HCT116 (cell line): ENCODE measurements around the gene IGFN1. TPM values are rescaled to one million over a fixed set of nuclear protein-coding genes. Genes with fewer than 3 reads are reported as not detected.

Experiments used
- ATAC-seq: fragments of 200-7000 bp; cut with Tn5 transposase; 2 replicates; pipeline ENCODE4 v1.9.1; 2020; ENCODE audit warnings: mild to moderate bottlenecking, moderate library complexity
- BruUV-seq: library from RNA; stranded (reverse); fragments of 400-500 nt; replicated peaks from 2 replicates; lab custom pipeline; 2021; lab: Mats Ljungman, UMichigan
- CTCF ChIA-PET: fragments of 300-600 bp; sonication (Branson Sonifier 250); formaldehyde crosslinking; loops from one replicate; lab custom pipeline; 2021; ENCODE audit warnings: antibody characterized with exemption; lab: Charles Lee
- POLR2A ChIA-PET: fragments of 300-600, 350-600 bp; sonication (Branson Sonifier 250); formaldehyde crosslinking; loops from one replicate; lab custom pipeline; 2021; ENCODE audit warnings: antibody characterized with exemption; lab: Charles Lee
- RAD21 ChIA-PET, 2 experiments: fragments of 300-600 bp; sonication (Branson Sonifier 250); formaldehyde crosslinking; loops; one replicate each; lab custom pipeline; 2023; ENCODE audit warnings: low total read pairs in 2 of 2; ENCODE audit not compliant: uncharacterized antibody in 2 of 2, unreplicated experiment in 2 of 2, low non-redundant PET in 1 of 2; lab: Charles Lee
- DNase-seq: peaks from one replicate; pipeline ENCODE4 v3.0.0-alpha.2; 2010; ENCODE audit warnings: low read depth, low spot score
- H2AFZ ChIP-seq: fragments of 200-600 bp; shearing (Covaris generic), sonication (generic); 2 replicates; pipeline ENCODE4 v1.6.1; 2017; ENCODE audit warnings: low read depth, mixed run types, mixed read lengths, antibody characterized with exemption, low read length; ENCODE audit not compliant: poor library complexity, severe bottlenecking
- H3K27ac ChIP-seq: 2 replicates; pipeline ENCODE4 v1.5.1; 2012; ENCODE audit warnings: low read depth, low read length
- H3K27me3 ChIP-seq: fragments of 200-600 bp; sonication (generic); 2 replicates; pipeline ENCODE4 v1.6.1; 2016; ENCODE audit warnings: mixed run types, low read length, mixed read lengths; ENCODE audit not compliant: insufficient read depth
- H3K36me3 ChIP-seq, 2 experiments: fragments of 200-500 bp in 1 of 2; fragments of 200-600 bp in 1 of 2; sonication (Bioruptor generic) in 1 of 2; sonication (generic) in 1 of 2; 2 replicates each; pipeline versions ENCODE4 v1.5.1 to v1.6.1; 2014 to 2016; ENCODE audit warnings: low read length in 2 of 2, inconsistent platforms in 1 of 2, mixed read lengths in 1 of 2, mixed run types in 1 of 2; ENCODE audit not compliant: insufficient read depth in 2 of 2, control insufficient read depth in 1 of 2
- H3K4me1 ChIP-seq, 2 experiments: fragments of 200-600 bp in 1 of 2; sonication (generic) in 1 of 2; 2 replicates each; pipeline versions ENCODE4 v1.5.1 to v1.6.1; 2012 to 2017; ENCODE audit warnings: low read length in 2 of 2, inconsistent platforms in 1 of 2, mild to moderate bottlenecking in 1 of 2, mixed read lengths in 1 of 2, mixed run types in 1 of 2, moderate library complexity in 1 of 2; ENCODE audit not compliant: insufficient read depth in 2 of 2, control insufficient read depth in 1 of 2
- H3K4me2 ChIP-seq: fragments of 200-600 bp; sonication (generic); 2 replicates; pipeline ENCODE4 v1.6.1; 2017; ENCODE audit warnings: mixed run types, low read length, mixed read lengths
- H3K4me3 ChIP-seq, 2 experiments: fragments of 200-600 bp in 1 of 2; sonication (generic) in 1 of 2; replicated peaks in 1 of 2; 2 replicates each; pipeline ENCODE4 v1.5.1; 2011 to 2016; ENCODE audit warnings: low read length in 2 of 2, control low read depth in 1 of 2, low read depth in 1 of 2, mild to moderate bottlenecking in 1 of 2, mixed read lengths in 1 of 2, mixed run types in 1 of 2
- H3K79me2 ChIP-seq: fragments of 200-600 bp; sonication (generic); 2 replicates; pipeline ENCODE4 v1.6.1; 2017; ENCODE audit warnings: mild to moderate bottlenecking, mixed run types, low read length, moderate library complexity, mixed read lengths; ENCODE audit not compliant: insufficient read depth
- H3K9ac ChIP-seq: fragments of 200-600 bp; sonication (generic); 2 replicates; pipeline ENCODE4 v1.6.1; 2016; ENCODE audit warnings: low read length, mixed read lengths
- H3K9me2 ChIP-seq: fragments of 200-600 bp; sonication (generic), shearing (Covaris generic); 2 replicates; pipeline ENCODE4 v1.6.1; 2017; ENCODE audit warnings: mixed run types, mild to moderate bottlenecking, moderate library complexity; ENCODE audit not compliant: insufficient read depth
- H3K9me3 ChIP-seq, 2 experiments: fragments of 200-500 bp in 1 of 2; fragments of 200-600 bp in 1 of 2; sonication (Bioruptor generic) in 1 of 2; sonication (generic) in 1 of 2; 2 replicates each; pipeline ENCODE4 v1.6.1; 2014 to 2017; ENCODE audit warnings: low read length in 2 of 2, mixed read lengths in 2 of 2, inconsistent platforms in 1 of 2, low read depth in 1 of 2, mild to moderate bottlenecking in 1 of 2, mixed run types in 1 of 2, moderate library complexity in 1 of 2; ENCODE audit not compliant: control insufficient read depth in 1 of 2, insufficient read depth in 1 of 2
- H4K20me1 ChIP-seq: fragments of 200-600 bp; sonication (generic), shearing (Covaris generic); 2 replicates; pipeline ENCODE4 v1.6.1; 2017; ENCODE audit warnings: mixed run types, mild to moderate bottlenecking, moderate library complexity; ENCODE audit not compliant: insufficient read depth
- CEBPB ChIP-seq: IDR thresholded peaks from 2 replicates; pipeline ENCODE4 v1.6.1; 2012; ENCODE audit warnings: low read depth
- CTCF ChIP-seq, 3 experiments: fragments of 200-600 bp in 1 of 3; sonication (generic) in 1 of 3; IDR thresholded peaks in 2 of 3; conservative IDR thresholded peaks in 1 of 3; 2 replicates each; pipeline ENCODE4 v1.5.1; 2012 to 2017; ENCODE audit warnings: low read depth in 2 of 3, low read length in 2 of 3, antibody characterized with exemption in 1 of 3, borderline replicate concordance in 1 of 3, control low read depth in 1 of 3, mild to moderate bottlenecking in 1 of 3, mixed read lengths in 1 of 3, mixed run types in 1 of 3, moderate library complexity in 1 of 3; ENCODE audit not compliant: insufficient read depth in 1 of 3
- ELF1 ChIP-seq: IDR thresholded peaks from 2 replicates; pipeline ENCODE4 v1.6.1; 2012; ENCODE audit warnings: low read depth, borderline replicate concordance
- EZH2 ChIP-seq: fragments of 200-600 bp; sonication (generic); IDR thresholded peaks from 2 replicates; pipeline ENCODE4 v1.6.1; 2017; ENCODE audit warnings: antibody characterized with exemption, mixed run types
- EZH2phosphoT487 ChIP-seq: fragments of 200-600 bp; IDR thresholded peaks from 2 replicates; pipeline ENCODE4 v1.6.1; 2018; ENCODE audit warnings: antibody characterized with exemption, borderline replicate concordance
- JUND ChIP-seq: IDR thresholded peaks from 2 replicates; pipeline ENCODE4 v1.6.1; 2012
- MAX ChIP-seq: IDR thresholded peaks from 2 replicates; pipeline ENCODE4 v1.6.1; 2012
- RAD21 ChIP-seq: IDR thresholded peaks from 2 replicates; pipeline ENCODE4 v1.6.1; 2012; ENCODE audit warnings: low read depth, mild to moderate bottlenecking
- SIN3A ChIP-seq: IDR thresholded peaks from 2 replicates; pipeline ENCODE4 v1.6.1; 2012; ENCODE audit warnings: low read depth
- SRF ChIP-seq: IDR thresholded peaks from 2 replicates; pipeline ENCODE4 v1.6.1; 2012; ENCODE audit warnings: low read depth
- TCF7L2 ChIP-seq: IDR thresholded peaks from 2 replicates; pipeline ENCODE4 v1.7.0; 2011; ENCODE audit warnings: borderline replicate concordance, inconsistent platforms; ENCODE audit not compliant: insufficient read depth, insufficient read length; ENCODE audit errors: extremely low read depth
- ZFX ChIP-seq: fragments of 450-650 bp; IDR thresholded peaks from 2 replicates; pipeline ENCODE4 v1.6.1; 2017
- ZNF274 ChIP-seq: fragments of 200-500 bp; sonication (Bioruptor generic); IDR thresholded peaks from 2 replicates; pipeline ENCODE4 v1.6.1; 2014; ENCODE audit warnings: mild to moderate bottlenecking, low read depth, low read length, inconsistent platforms
- intact Hi-C: fragments of 100-400 bp; cut with micrococcal nuclease; formaldehyde crosslinking; loops from 2 replicates; pipeline ENCODE4 v1.10.0; 2022
- total RNA-seq: library from RNA; stranded (reverse); gene quantifications from one replicate; pipeline ENCODE4 v1.2.1, GENCODE V29; 2021; ENCODE audit not compliant: unreplicated experiment
- TF ChIP-seq, protein P1 (sequence below): IDR thresholded peaks from 2 replicates; pipeline ENCODE4 v1.6.1; 2012; ENCODE audit warnings: low read depth
- TF ChIP-seq, protein P2 (sequence below): IDR thresholded peaks from 2 replicates; pipeline ENCODE4 v1.6.1; 2011; ENCODE audit warnings: mild to moderate bottlenecking, low read length, moderate library complexity; ENCODE audit not compliant: insufficient replicate concordance; ENCODE audit errors: extremely low read depth
- TF ChIP-seq, protein P3 (sequence below): IDR thresholded peaks from 2 replicates; pipeline ENCODE4 v1.6.1; 2012

IGFN1 gene
- total RNA-seq, 1 experiment from 2014 or later: not detected

- Histone ChIP-seq H3K36me3 (no peaks in the 10 kb centered on the region), H3K4me1 (peaks cover 15 to 19% of the 10 kb centered on the region in 2 experiments), H3K4me3 (no peak overlapping the region), H4K20me1 (no peaks in the 10 kb centered on the region), H3K4me2 (no peak overlapping the region), H2AFZ (no peak overlapping the region), H3K9ac (no peak overlapping the region), H3K27me3 (no peaks in the 10 kb centered on the region), H3K9me3 (no peaks in the 10 kb centered on the region), H3K27ac (no peak overlapping the region; the same call in 1 of the 2 replicates), H3K9me2 (no peaks in the 10 kb centered on the region), H3K79me2 (no peaks in the 10 kb centered on the region)
- POLR2A ChIA-PET: no interaction called here
- RAD21 ChIA-PET: interaction anchor here in 1 of 2 experiments (2.2 kb wide), 1 partner anchor 106 kb away, joined by 10 read pairs; no protein-coding TSS in a partner anchor
- no TSS peak for BruUV-seq
- ATAC-seq (no peak), DNase-seq (no peak)
- intact Hi-C loops: no loop called here
- CTCF ChIA-PET: interaction anchor here (2.2 kb wide), 1 partner anchor 106 kb away, joined by 31 read pairs; no protein-coding TSS in a partner anchor
- TF ChIP-seq ZNF274 (no peak), CTCF (IDR thresholded peaks at IDR 0.05 in 2 of 3, conservative IDR thresholded peaks at IDR 0.05 in 1 of 3; ENCODE audit: borderline replicate concordance in 1 of 3, insufficient read depth in 1 of 3, low read depth in 2 of 3, low read length in 2 of 3) (no peak), SRF (no peak), CEBPB (no peak), TCF7L2 (no peak), EZH2phosphoT487 (no peak), ZFX (no peak), RAD21 (no peak), ELF1 (no peak), SIN3A (no peak), EZH2 (no peak), JUND (no peak), MAX (no peak)
- TF ChIP-seq, protein P1, sequence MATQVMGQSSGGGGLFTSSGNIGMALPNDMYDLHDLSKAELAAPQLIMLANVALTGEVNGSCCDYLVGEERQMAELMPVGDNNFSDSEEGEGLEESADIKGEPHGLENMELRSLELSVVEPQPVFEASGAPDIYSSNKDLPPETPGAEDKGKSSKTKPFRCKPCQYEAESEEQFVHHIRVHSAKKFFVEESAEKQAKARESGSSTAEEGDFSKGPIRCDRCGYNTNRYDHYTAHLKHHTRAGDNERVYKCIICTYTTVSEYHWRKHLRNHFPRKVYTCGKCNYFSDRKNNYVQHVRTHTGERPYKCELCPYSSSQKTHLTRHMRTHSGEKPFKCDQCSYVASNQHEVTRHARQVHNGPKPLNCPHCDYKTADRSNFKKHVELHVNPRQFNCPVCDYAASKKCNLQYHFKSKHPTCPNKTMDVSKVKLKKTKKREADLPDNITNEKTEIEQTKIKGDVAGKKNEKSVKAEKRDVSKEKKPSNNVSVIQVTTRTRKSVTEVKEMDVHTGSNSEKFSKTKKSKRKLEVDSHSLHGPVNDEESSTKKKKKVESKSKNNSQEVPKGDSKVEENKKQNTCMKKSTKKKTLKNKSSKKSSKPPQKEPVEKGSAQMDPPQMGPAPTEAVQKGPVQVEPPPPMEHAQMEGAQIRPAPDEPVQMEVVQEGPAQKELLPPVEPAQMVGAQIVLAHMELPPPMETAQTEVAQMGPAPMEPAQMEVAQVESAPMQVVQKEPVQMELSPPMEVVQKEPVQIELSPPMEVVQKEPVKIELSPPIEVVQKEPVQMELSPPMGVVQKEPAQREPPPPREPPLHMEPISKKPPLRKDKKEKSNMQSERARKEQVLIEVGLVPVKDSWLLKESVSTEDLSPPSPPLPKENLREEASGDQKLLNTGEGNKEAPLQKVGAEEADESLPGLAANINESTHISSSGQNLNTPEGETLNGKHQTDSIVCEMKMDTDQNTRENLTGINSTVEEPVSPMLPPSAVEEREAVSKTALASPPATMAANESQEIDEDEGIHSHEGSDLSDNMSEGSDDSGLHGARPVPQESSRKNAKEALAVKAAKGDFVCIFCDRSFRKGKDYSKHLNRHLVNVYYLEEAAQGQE: no peak
- TF ChIP-seq, protein P2, sequence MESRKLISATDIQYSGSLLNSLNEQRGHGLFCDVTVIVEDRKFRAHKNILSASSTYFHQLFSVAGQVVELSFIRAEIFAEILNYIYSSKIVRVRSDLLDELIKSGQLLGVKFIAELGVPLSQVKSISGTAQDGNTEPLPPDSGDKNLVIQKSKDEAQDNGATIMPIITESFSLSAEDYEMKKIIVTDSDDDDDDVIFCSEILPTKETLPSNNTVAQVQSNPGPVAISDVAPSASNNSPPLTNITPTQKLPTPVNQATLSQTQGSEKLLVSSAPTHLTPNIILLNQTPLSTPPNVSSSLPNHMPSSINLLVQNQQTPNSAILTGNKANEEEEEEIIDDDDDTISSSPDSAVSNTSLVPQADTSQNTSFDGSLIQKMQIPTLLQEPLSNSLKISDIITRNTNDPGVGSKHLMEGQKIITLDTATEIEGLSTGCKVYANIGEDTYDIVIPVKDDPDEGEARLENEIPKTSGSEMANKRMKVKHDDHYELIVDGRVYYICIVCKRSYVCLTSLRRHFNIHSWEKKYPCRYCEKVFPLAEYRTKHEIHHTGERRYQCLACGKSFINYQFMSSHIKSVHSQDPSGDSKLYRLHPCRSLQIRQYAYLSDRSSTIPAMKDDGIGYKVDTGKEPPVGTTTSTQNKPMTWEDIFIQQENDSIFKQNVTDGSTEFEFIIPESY: no peak
- TF ChIP-seq, protein P3, sequence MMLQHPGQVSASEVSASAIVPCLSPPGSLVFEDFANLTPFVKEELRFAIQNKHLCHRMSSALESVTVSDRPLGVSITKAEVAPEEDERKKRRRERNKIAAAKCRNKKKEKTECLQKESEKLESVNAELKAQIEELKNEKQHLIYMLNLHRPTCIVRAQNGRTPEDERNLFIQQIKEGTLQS: no peak
Observed at GRCh38 chr1:201255479-201256362, 65.1 kb downstream of the IGFN1 start.
